AG08396 (cell line): ENCODE data around the gene GRM5.
"Not testable (repeated sequence)": the region's sequence is repeated elsewhere in the genome, so short reads cannot be mapped to it uniquely, and the experiment has no call there.

ENCODE experiments used
- DNase-seq: peaks from one replicate; pipeline ENCODE4 v3.0.0; 2012; ENCODE audit warnings: low spot score, mixed read lengths

Gene GRM5

DNA sequence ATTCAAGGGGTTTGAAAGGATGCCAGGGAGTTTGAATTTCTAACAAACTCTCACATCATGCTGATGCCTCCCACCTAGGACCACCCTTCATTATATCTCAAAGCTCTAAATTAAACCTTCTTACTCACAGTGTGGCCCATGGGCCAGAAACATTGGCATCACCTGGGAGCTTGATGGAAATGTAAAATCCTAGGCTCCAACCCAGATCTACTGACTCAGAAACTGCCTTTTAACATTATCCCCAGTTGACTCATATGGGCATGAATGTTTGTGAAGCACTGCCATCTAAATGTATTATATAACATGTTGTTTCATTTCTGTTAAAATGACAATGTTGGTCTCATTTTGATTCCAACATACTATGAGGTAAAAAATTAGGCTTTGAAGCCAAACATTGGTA is 90.3 kb downstream of the GRM5 start:
- not testable (repeated sequence) for DNase-seq

DNA sequence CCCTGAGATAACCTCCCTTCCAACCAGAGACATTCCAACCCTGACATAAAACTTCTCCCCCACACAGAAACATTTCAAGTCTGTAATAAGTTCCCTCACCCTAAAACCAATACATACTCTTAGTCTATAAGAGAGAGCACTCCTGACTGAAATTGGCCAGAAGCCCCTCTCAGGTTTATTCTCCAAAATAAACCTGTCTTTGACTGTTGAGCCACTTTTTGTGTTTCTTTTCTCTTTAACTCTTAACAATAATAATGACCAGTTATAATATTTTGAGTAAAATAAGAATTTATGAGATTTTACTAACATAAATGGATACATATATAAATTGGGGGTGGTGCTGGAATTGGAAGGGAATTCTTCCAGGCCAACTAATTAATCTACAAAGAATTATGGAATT is 93.6 kb downstream of the GRM5 start:
- DNase-seq, result no peak

DNA sequence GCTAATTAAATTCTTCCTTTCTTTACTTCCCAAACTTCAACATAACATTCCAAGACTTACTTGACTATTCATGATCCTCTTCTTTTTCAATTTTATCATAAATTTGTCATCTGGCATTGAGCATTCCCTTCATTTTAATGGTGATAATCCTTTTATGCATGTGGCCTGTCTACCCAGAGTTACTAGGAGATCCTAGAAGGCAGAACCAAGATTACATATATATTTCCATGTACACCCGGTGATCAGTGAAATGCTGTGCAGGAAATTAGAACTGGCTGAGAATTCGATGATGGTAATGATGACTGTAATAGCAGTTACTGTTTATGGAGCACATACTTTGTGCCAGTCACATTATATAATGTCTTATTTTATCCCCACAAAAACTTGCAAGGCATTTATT is 104.2 kb downstream of the GRM5 start:
- DNase-seq, result not testable (repeated sequence)

DNA sequence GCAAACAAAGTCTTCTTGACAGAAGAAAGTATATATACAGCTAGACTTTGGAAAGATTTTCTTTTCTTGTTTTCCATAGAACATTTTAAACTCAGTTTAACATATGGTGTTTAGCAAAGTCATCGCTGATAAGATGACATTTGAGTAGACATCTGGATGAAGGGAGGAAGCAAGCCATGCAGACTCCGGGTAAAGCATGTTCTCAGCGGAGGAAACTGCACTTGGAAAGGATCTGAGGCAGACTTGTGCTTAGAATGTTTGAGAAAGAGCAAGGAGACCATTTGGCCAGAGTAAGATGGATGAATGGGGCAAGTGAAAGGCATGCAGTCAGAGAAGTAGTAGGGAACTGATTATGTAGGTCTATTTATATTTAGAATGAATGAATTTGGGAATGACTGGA is 105.9 kb downstream of the GRM5 start:
- not testable (repeated sequence) for DNase-seq

DNA sequence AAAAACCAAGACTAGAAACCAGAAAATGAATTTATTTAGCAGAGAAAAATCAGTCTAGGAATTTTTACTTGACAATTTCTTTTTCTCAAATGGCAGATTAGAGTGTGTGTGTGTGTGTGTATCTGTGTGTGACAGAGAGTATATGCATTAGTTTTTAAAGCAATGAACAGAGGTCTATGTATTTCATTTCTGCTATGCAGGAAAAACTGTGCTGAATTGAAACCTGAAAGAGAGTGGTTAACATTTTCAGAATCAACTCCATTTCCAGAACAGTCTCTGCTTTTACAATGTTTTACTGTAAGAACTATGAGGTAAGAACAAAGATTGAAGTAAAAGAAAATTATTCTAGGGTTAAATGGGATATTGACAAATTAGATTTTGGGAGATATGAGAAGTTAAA is 114.8 kb downstream of the GRM5 start:
- DNase-seq, result no peak

DNA sequence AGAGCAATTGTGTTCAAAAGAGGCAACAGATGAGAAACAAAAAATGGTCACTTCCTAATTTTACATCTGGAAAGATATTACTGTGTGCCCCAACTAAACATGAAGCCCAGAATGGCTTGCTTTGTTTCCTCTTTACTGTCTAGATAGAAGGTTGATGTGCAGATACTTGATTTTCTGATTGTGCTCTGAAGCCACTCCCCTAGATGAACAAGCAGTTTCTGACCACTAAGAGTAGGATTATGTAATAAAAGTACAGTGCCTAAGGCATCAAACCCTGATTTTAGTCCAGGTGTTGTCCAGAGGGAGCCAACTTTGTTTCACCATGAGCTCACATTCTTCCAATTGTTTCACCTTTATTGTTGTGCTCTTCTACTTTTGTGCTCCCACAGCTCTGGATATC is 116.9 kb downstream of the GRM5 start:
- DNase-seq, result not testable (repeated sequence)

DNA sequence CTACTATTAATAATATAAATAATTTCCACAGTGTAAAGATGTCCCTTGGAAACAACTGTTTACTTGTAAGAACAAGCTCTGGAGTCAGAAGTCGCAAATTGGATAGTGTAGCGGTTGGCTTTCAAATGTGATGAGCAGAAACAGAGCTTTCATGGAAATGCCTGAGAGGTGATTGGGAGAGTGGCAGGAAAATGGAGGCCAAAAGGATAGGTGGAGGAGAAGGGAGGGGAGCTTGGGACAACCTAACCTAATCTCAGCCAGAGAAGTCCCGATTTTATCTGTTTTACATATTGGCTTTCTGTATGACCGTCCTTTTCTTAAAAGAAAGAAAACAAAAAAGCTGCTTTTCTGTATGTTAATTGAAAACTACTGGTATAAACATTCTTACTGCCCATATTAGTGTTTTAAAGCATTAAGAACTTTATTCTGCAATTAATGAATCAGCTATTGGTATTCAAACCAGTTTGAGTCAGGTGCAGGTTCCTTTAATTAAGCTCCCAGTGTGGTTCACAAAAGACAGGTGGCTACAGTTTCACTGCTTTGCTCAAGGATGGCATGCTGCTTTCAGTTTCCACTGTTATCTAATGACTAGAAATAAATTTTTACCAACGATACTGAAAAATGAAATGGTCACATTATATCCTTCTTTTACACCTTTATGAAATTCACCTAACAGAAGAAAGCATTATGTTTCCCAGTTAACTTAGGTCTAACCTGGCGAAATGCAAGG is 117.8 kb downstream of the GRM5 start:
- not testable (repeated sequence) for DNase-seq

DNA sequence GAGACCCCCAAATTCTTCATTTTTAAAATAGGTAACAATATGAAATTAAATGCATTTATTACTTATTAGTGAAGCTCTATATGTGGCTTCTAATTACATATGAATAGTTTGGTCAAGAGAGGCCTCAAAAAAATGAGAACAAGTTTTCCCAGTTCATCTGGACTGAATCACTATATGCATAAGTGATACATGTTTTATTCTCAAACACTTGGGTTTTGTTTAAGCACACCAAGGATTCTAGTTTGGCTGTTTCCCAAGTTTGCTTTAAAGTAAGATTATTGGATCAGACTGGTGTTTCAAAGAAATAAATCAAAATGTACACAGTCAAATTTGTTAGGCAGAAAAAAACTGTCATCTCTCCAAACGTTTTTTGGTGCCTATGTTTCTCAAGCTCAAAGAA is 136.1 kb downstream of the GRM5 start:
- not testable (repeated sequence) for DNase-seq

DNA sequence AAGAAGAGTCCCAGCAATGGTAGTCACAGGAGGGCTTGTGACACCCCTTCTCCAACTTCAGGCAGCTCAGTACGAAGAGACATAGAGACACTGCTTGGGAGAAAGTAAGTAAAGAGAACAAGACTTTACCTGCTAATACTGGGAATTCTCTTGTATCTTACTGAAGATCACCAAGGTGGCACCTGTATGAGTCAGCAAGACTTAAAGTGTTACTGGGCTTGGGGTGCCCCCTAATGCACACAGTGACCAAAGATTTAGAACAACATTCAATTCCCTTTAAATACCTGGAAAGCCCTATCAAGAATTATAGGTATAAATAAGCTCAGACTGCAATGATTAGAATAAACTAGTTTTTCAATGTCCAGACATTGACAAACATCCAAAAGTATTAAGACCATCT is 148.7 kb downstream of the GRM5 start:
- DNase-seq, result not testable (repeated sequence)

DNA sequence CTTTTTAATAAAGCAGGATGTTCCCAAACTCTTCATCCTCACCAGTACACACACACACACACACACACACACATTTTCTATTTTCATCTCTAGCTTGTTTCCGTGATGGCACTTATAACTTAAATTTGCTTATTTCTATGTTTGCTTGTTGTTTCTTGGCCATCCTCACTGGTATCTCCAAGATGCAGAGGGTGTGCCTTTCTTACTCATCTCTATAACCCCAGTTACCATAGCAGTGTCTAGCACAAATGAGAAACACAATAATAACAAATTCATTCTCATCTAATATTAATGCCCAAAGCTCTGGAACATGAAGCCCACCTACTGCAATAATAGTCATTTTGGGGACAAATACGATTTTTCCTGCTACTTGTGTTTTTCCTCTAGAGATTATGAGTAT is 156.3 kb downstream of the GRM5 start:
- no peak for DNase-seq

DNA sequence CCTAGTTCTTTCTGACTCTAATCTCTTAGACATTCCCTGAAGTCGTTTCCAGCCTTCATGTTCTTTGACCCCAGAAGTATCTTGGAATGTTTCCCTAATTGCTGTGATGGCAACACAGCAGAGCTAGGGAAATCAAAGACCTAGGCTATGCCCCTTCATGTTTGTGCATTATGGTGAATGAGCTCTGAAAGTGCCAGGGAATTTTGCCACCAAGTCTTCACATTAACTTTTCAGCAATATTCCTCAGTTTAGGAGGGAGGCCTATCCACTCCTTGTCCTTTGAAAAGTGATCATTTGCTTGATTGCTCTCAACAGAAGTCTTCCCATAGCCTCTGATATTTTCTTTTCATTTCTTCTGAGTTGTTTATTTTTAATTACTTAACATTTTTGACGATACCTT is 164.3 kb downstream of the GRM5 start:
- DNase-seq, result not testable (repeated sequence)

DNA sequence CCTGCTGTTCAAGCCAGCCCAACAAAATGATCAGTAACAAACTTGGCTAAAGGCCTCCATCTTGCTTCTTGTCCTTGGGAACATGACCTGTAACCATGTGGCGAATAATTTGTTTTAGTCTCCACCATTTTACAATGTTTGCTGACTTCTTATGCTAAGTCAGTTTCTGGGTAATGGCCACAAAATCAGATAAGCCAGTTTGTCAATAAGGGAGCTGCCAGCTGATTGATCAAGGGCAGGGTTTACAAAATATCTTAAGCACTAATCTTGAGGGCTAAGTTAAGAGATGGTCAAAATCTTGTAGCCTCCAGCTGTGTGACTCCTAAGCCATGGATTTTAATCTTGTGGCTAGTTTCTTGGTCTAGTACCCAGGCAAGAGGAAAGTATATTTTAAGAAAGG is 176.9 kb downstream of the GRM5 start:
- DNase-seq, result not testable (repeated sequence)

DNA sequence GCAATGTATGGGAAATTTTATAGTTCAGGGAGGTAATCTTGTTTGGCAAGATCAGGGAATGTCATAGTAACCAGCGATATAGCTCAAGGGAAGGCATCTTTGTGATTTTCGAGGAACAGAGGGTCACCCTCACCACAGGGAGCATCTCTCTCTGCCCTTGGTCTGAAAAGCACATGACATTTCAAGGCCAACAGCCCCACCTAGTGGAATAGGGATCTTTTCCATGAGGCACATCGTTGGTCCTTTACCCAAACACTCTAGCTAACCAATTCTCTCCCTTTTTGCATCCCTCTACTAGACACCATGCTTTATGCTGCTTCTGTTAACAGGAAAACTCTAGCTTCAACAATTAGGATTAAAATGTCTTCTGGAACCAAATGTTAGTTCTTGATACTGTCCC is 179.0 kb downstream of the GRM5 start:
- peak; percentile 15 for DNase-seq

DNA sequence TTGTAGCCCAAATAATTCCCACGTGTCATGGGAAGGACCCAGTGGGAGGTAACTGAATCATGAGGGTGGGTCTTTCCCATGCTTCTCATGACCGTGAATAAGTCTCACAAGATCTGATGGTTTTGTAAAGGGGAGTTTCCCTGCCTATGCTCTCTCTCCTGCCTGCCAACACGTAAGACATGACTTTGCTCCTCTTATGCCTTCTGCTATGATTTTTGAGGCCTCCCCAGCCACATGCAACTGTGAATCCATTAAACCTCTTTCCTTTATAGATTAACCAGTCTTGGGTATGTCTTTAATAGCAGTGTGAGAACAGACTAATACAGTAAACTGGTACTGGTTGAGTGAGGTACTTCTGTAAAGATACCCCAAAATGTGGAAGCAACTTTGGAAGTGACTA is 183.0 kb downstream of the GRM5 start:
- DNase-seq, result not testable (repeated sequence)

DNA sequence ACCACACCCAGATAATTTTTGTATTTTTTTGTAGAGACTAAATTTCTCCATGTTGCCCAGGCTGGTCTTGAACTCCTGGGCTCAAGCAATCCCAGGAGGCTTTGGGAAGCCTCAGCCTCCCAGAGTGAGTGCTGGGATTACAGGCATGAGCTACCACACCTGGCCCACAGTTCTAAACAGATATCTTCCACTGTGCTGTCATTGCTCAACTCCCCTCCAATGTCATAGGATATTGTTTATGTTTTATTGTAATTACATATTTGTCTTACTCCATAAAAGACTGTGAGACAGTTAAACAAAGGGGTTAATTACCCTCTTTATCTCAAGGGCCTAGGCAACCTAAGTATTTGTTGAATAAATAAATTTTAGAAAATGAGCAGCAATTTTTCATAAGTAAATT is 204.2 kb downstream of the GRM5 start:
- no peak for DNase-seq

DNA sequence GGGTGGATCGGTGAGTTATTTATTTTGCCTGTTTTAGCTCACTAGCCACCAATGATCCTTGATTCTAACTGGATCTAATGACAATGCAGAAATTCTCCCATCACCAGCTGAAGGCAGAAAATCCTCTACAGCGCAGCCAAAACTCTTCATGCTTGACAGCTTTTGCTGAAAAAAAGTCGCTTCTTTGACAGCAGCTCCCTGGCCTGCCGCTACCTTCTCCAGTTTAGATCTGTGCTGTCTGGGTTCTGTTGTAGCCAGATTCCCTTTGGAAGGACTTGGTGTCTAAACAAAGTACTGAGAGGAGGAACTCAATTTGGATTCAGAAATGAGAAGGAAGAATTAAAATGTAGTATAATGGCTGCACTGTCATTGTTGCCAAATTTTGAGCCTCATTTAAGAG is 205.4 kb downstream of the GRM5 start:
- not testable (repeated sequence) for DNase-seq

DNA sequence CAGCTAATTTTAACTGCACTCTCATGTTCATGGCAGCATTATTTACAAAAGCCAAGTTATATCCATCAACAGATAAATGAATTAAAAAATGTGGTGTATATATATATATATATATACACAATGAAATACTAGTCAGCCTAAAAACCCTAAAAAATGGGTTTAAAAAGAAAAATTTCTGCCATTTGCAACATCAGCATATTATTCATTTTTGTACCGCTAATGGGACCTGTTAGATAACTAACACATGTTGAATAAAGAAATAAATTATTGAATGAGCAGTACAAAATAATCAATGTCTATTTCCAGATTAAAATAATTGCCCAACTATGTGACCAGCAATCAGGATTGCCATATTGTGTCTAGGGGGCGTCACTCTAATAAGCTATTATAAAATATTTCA is 211.8 kb downstream of the GRM5 start:
- DNase-seq, result not testable (repeated sequence)

DNA sequence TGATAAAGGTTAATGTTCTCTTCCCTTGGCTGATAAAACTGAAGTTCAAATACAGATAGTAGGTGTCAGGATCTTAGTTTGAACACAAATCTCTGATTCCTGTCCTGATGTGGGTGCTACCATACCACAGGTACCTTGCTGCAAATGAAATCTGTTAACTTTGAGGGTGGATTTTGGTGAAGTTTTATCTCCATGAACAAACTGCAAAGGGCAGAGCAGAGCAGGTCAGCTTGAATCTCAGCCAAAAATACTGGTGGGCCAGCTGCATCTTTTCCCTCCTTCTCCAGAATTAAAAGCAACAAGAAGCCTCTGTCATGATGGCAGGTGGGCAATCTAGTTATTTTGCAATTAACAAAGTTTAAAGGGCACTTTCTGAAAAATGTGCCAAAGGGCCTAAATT is 214.2 kb downstream of the GRM5 start:
- DNase-seq, result not testable (repeated sequence)

DNA sequence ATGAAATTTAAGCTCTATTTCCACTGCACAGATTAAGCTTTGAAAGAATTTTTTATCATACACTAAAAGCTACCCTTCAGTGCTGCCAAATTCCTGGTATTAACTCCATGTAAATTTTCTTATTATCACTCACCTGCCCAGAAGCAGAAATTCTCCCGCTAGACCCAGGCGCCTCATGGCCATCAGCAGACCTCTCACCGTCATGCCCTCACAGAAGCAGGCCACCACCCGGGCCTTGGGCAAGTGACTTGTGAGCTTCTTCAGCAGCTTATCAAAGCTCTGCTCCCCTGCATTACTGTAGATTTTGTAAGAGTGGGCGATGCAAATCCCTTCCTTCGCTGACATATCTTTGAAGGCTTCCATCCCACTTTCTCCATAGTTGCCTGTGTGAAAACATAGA is 216.0 kb downstream of the GRM5 start:
- DNase-seq, result not testable (repeated sequence)

DNA sequence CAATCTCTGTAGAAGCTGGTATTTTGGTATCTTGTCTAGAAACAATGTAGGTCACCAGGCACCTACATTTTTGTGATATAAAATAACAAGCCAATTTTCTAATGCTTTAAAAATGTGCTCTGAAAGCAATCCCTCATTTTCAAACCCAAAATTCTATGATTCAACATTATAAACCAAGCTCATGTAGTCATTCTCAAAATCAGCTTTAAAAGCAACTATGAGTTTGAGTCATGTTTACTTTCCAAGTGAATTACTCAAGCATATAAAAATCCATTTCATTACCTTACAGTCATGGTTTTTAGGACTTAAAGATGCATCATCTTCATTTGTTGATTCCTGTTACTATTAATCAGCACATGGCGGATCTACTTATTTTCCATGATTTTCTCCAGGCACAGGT is 216.4 kb downstream of the GRM5 start:
- peak; percentile 12 for DNase-seq

DNA sequence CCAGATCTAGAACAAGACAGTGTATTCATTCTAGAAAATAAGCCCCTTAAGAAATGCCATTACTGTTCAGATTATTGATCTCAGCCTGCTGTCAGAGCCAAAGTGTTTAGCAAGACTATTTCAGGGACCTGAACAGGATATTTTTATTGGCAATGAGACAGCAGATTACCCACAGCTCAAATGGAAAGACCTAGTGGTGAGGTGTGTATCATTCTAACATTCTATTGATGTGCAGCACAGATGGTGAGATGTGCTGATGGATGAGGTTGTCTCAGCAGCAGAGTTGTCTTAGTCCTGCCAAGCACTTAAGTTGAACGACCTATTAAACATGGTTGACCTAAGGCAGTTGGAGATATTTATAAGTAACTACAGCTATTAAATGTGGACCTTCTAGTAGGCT is 219.5 kb downstream of the GRM5 start:
- DNase-seq, result not testable (repeated sequence)

DNA sequence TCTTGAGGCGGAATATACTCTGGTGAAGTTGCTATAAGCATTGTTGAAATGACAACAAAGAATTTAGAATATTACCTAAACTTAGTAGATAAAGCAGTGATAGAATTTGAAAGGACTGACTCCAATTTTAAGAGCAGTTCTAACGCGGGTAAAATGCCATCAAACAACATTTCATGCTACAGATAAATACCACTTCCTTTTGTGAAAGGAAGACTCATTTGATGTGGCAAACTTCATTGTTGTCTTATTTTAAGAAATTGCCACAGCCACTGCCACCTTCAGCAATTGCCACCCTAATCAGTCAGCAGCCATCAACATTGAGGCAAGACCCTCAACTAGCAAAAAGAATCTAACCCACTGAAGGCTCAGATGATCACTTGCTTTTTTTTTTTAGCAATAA is 220.8 kb downstream of the GRM5 start:
- DNase-seq, result not testable (repeated sequence)

DNA sequence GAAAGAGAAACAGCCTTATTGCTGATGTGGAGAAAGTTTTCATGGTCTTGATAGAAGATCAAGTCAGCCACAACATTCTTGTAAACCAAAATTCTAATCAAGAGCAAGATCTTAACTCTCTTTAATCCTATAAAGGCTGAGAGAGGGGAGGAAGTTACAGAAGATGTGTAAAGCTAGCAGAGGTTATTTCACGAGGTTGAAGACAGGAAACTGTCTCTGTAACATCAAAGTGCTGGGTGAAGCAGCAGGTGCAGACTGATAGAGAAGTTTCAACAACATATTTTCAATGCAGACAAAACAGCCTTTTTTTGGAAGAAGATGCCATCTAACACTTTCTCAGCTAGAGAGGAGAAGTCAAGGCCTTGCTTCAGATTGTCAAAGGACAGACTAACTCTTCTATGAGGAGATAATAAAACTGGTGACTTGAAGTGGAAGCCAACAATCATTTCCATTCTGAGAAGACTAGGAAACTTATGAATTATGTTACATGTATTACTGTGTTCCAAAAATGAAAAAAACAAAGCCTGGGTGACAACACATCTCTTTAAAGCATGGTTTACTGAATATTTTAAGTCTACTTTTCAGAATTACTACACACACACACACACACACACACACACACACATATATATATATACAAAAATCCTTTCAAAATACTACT is 221.9 kb downstream of the GRM5 start:
- not testable (repeated sequence) for DNase-seq

DNA sequence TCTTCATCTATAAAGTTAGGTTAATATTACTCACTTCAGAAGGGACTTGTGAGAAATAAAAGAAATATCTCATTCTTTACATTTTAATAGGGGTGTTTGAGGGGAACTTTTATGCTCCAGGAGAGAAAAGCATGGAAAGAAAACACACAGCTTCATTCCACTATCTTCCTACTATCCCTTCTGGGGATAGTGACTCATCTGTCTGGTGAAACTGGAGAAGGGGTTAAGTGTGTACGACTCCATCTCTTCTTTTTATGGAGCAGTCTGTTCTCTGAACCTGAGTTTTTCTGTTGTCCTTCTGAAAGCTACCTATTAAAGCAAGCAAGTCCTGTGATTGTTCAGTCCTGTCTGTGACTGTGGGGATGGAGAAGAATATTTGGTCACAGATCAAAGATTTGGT is 227.6 kb downstream of the GRM5 start:
- not testable (repeated sequence) for DNase-seq
